GM04503 (cell line): ENCODE data around the gene CPEB4.
A peak's percentile ranks its signal among the peaks of the same experiment; 100 is the strongest.

ENCODE experiments used
- DNase-seq: peaks from one replicate; pipeline ENCODE4 v3.0.0-alpha.2; 2012; ENCODE audit warnings: low read depth

Gene CPEB4

GRCh38 chr5:173915310-173916014 is 27.3 kb downstream of the CPEB4 start:
- DNase-seq = no peak

GRCh38 chr5:173916233-173916632 is 28.1 kb downstream of the CPEB4 start:
- DNase-seq = no peak

- DNase-seq = peak; percentile 75
Observed at GRCh38 chr5:173917788-173918786, 29.9 kb downstream of the CPEB4 start.

GRCh38 chr5:173919443-173919842 is 31.3 kb downstream of the CPEB4 start:
- no peak for DNase-seq

- no peak for DNase-seq
Observed at GRCh38 chr5:173920024-173920753, 32.0 kb downstream of the CPEB4 start.

GRCh38 chr5:173920866-173921555 is 32.9 kb downstream of the CPEB4 start:
- no peak for DNase-seq

GRCh38 chr5:173922527-173922926 is 34.4 kb downstream of the CPEB4 start:
- no peak for DNase-seq

GRCh38 chr5:173923218-173924095 is 35.3 kb downstream of the CPEB4 start:
- no peak for DNase-seq

- DNase-seq = no peak
Observed at GRCh38 chr5:173924899-173925298, 36.8 kb downstream of the CPEB4 start.

GRCh38 chr5:173925449-173926071 is 37.4 kb downstream of the CPEB4 start:
- DNase-seq = no peak

GRCh38 chr5:173926359-173926758 is 38.2 kb downstream of the CPEB4 start:
- DNase-seq = no peak

- no peak for DNase-seq
Observed at GRCh38 chr5:173928871-173929574, 40.9 kb downstream of the CPEB4 start.

- no peak for DNase-seq
Observed at GRCh38 chr5:173932695-173933139, 44.6 kb downstream of the CPEB4 start.

GRCh38 chr5:173933901-173934300 is 45.8 kb downstream of the CPEB4 start:
- no peak for DNase-seq

GRCh38 chr5:173935396-173935795 is 47.2 kb downstream of the CPEB4 start:
- DNase-seq = no peak

GRCh38 chr5:173940269-173940668 is 52.1 kb downstream of the CPEB4 start:
- no peak for DNase-seq

GRCh38 chr5:173941102-173941501 is 53.0 kb downstream of the CPEB4 start:
- DNase-seq = no peak

- DNase-seq = no peak
Observed at GRCh38 chr5:173941758-173942401, 53.7 kb downstream of the CPEB4 start.

GRCh38 chr5:173944511-173944910 is 56.4 kb downstream of the CPEB4 start:
- no peak for DNase-seq
